PC-3 (cell line): Measurements from ENCODE around the gene TAS2R60.

Experiments used
- EZH2phosphoT487 ChIP-seq: fragments of 300-600 bp; sonication (generic); IDR thresholded peaks from 2 replicates; pipeline ENCODE4 v1.6.1; 2018; ENCODE audit warnings: mild to moderate bottlenecking, antibody characterized with exemption, low read length, borderline replicate concordance
- TF ChIP-seq, protein P1 (sequence below): fragments of 300-600 bp; sonication (generic); conservative IDR thresholded peaks from 2 replicates; pipeline ENCODE4 v1.5.1; 2017; ENCODE audit warnings: antibody characterized with exemption, low read depth, mild to moderate bottlenecking, low read length

DNA sequence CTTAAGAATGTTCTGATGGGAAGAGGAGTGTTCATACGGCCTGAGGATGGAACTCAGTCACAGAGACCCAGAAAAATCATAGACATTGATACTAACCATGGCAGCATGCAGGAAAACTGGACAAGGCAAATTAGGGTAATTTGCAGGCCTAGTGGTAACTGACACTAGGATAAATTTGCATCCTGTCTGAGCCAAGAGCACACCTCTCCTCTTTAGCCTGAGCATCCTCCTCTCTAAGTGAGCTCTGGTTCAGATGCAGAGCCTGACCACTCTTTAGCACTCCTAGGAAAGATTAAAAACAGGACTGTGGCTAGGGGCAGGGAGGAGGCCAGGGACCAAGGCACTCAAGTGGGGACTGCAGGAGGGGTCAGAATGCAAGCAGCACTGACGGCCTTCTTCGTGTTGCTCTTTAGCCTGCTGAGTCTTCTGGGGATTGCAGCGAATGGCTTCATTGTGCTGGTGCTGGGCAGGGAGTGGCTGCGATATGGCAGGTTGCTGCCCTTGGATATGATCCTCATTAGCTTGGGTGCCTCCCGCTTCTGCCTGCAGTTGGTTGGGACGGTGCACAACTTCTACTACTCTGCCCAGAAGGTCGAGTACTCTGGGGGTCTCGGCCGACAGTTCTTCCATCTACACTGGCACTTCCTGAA is 34.4 kb downstream of the TAS2R60 start, which contains the start of gene TAS2R41:
- TF ChIP-seq, protein P1, sequence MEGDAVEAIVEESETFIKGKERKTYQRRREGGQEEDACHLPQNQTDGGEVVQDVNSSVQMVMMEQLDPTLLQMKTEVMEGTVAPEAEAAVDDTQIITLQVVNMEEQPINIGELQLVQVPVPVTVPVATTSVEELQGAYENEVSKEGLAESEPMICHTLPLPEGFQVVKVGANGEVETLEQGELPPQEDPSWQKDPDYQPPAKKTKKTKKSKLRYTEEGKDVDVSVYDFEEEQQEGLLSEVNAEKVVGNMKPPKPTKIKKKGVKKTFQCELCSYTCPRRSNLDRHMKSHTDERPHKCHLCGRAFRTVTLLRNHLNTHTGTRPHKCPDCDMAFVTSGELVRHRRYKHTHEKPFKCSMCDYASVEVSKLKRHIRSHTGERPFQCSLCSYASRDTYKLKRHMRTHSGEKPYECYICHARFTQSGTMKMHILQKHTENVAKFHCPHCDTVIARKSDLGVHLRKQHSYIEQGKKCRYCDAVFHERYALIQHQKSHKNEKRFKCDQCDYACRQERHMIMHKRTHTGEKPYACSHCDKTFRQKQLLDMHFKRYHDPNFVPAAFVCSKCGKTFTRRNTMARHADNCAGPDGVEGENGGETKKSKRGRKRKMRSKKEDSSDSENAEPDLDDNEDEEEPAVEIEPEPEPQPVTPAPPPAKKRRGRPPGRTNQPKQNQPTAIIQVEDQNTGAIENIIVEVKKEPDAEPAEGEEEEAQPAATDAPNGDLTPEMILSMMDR = no peak
- no peak for TF ChIP-seq EZH2phosphoT487
